Activated CD8-positive, alpha-beta memory T cell treated with anti-CD3 and anti-CD28 coated beads, Interleukin-2, amount 50 U/mL, for 24 hours (primary cell): Measurements from ENCODE around the gene MORC3.
"Not testable (repeated sequence)": the region's sequence is repeated elsewhere in the genome, so short reads cannot be mapped to it uniquely, and the experiment has no call there.

Experiments
- DNase-seq: peaks from one replicate; pipeline ENCODE4 v3.0.0-alpha.2; 2020; ENCODE audit errors: extremely low read depth

Gene MORC3

DNA sequence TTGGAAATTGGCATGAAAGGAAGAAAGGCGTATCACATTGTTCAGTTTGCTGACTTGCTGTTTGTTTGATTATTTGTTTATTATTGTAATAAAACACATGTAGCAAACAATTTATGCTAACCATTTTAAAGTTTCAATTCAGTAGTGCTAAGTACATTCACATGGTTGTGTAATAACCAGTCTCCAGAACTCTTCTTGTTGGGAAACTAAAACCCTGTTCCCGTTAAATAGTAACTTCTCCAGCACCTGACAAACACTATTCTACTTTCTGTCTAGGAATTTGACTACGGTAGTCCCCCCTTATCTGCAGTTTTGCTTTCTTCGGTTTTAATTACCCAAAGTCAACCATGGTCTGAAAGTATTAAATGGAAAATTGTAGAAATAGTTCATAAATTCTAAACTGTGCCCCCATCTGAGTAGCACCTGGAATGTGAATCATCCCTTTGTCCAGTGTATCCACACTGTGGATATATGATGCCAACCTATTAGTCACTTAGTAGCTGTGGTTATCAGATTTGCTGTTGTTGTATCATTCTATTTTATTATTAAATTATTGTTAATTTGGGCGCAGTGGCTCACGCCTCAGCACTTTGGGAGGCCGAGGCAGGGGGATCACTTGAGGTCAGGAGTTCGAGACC is 5.5 kb downstream of the MORC3 start:
- no peak for DNase-seq

DNA sequence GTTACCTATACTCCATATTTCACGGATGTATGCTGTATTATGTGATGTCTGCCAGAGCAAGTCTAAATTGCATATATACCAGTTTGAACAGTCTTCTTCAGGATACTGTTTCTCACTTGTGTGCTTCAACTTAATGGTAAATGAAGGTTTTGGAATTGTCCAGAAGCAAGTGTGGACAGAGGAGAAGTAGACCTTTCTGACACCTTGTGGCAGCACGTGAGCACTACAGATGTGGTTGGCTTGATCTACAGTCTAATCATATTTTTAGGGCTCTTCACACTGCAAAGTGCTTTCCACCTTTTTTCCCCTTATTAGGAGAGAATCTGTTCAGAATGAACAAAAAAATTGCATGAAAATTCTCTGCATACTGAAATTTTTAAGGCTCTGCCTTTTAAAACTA is 10.9 kb downstream of the MORC3 start:
- DNase-seq = no peak

DNA sequence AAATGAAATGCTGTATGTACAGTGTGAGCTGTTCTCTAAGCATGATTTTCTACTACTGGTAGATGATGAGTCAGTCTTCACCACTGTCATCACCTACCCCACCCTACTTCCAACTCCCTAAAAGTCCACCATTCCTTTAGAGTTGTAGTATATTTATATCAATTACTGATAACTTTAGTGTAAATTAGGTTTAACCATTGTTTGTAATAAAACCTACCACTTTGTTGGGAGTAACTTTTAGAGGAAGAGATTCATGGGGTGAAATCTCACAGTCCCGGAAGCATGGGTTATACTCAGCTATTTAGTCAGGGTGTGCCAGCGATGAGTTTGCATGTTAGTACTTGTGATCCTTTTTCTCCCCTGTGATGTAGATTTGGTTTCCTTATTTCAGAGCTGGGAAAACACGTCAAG is 17.1 kb downstream of the MORC3 start:
- DNase-seq = no peak

DNA sequence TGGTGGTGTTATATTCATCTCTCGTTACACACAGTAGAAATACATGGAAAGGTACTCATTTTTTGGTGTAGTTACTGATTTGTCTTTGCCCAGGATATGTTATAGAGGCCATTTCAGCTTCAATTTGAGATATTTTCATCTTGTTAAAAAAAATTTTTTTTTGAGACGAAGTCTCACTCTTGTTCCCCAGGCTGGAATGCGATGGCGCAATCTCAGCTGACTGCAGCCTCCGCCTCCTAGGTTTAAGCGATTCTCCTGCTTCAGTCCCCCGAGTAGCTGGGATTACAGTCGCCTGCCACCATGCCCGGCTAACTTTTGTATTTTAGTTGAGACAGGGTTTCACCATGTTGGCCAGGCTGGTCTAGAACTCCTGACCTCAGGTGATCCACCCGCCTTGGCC is 19.0 kb downstream of the MORC3 start:
- no peak for DNase-seq

DNA sequence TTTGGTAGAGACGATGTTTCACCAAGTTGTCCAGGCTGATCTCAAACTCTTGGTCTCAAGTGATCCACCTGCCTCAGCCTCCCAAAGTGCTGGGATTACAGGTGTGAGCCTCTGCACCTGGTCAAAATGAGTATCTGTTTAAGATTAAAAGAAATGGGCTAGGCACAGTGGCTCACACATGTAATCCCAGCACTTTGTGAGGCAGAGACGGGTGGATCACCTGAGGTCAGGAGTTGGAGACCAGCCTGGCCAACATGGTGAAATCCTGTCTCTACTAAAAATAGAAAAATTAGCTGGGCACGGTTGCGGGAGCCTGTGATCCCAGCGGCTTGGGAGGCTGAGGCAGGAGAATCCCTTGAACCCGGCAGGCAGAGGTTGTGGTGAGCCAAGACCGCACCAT is 22.6 kb downstream of the MORC3 start:
- not testable (repeated sequence) for DNase-seq

DNA sequence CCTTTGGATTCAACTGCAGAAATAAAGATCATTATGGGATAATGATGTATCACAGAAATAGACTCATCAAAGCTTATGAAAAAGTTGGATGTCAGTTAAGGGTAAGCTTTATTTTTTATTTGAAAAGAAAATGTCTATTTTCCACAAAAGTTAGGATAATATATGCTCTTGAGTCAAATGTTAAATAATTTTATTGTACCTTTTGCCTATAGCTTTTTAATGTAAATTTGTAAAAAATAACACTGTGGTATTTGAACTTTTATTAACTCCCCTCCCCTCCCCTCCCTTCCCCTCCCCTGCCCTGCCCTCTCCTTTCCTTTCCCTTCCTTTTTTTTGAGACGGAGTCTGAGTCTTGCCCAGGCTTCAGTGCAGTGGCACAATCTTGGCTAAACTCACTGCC is 24.9 kb downstream of the MORC3 start:
- DNase-seq = no peak

DNA sequence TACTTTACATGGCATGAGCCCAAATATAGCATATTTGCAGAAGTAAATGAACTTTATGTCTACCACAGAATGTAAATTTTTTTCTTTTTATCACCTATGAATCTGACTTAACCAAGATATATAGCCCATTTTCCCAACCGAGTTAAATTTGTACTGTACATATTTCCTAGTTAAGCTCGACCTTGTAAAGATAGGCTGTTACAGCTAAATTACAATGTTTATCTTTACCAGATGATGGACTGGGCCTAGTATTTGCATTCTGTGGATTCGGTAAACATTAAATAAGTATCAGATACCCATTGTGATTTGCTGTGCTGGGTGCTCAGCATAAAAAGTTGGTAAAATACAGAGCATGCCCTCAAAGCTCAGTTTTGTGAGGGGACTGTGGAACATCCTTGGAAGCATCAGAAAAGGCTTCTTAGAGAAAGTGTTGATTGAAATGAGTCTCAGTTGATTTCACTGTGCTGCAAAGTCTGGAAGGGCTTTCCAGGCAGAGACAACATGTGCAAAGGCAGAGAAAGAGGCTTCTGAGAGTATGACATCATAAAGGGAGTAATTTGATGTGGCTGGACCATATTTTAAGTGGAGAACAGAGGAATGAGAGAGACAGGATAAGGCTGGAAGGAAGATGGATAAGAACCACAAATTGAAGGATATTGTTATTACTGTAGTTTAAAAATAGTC is 27.4 kb downstream of the MORC3 start:
- DNase-seq = no peak

DNA sequence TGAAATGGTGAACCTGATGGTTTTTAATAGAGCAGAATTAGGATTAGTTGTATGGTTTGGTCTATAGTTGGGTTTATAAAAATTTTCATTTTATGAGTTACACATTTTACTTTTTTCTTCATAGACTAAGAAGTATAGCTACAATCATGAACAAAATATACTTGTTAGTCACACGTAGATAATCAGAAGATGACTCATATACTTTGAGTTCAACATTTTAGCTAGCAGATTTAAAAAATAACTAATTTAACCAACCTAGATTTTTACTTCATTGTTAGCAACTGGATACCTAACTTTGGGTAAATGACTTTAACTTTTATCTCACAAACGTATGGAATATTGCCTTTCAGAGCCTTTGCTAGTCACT is 27.9 kb downstream of the MORC3 start:
- no peak for DNase-seq

DNA sequence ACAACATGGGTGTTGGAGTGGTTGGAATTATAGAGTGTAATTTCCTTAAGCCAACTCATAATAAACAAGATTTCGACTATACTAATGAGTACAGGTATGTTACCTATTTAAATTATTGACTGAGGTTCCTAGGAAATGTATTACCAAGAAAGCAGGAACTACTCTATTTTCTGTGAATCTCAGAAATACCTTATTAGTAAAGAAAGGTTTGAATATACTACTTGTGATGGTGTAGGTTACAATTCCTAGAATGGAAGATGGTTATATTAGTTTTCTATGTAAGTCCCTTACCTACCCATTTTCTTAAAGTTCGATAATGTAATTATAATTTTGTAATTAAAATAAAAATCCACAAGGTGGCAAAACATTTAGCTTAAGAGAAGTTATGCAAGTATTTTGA is 29.3 kb downstream of the MORC3 start:
- no peak for DNase-seq

DNA sequence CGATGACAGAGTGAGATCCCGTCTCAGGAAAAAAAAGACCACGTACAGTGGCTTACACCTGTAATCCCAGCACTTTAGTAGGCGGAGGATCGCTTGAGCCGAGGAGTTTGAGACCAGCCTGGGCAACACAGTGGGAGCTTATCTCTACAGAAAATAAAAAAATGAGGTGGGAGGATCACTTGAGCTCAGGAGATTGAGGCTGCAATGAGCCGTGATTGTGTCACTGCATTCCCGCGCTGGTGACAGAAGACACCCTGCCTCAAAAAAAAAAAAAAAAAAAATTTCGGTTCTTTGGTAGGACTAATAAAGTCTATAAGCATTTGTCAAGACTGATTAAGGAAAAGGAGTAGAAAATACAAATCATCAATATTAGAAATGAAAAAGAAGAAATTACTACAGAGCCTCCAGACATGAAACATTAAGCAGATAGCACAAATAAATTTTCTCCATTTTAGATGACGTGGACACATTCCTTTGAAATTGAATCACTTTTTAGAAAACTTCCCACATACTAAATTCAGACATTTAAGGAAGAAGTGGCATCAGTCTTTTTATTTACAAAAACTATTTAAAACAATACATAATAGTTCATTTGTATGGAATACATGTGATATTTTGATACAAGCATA is 30.4 kb downstream of the MORC3 start:
- DNase-seq = no peak

DNA sequence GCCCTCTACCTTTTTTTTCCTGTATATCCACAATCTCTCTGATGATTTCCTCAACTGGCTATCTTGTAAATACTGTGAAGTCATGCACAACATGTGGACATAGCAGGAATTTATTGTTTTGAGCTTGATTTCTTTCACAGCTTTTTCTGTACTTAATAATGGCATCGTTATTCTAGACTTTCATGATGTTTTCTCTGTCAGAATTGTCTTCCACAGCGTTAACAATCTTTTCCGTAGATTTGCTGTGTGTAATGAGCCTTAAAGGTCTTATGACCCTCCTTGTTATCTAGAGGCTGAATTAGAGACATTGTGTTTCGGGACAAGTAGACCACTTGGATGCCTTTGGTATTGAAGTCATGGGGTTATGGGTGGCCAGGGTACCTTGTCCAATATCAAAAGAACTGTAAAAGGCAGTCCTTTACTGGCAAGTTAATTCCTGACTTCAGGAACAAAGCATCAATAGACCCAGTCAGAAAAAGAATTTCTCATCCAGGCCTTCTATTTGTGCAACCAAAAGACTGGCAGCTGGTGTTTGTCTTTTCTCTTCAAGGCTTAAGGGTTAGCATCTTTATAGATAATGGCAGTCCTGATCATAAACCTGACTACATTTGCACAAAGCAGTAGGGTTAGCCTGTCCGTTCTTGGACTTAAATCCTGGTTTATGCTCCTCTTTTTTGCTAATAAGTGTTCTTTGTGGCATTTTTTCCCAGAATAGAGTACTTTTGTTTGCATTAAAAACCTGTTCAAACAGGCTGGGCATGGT is 35.1 kb downstream of the MORC3 start:
- no peak for DNase-seq

DNA sequence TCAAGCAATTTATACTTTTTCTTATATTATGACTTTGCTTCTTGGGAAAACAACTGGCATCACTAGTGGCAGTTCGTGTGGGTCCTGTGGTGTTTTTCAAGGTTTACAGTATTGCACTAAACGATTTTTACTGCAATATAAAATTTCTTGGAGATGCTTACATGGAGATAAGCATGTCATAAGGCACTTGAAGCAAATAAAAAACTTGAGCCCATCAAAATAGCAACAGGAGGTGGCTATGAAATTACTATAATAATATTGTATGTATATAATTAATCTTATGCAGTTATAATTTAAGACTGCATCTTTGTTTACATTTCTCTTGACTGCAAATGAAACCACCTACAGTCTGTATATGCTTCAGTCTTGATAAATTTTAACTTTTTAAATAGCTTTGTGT is 35.9 kb downstream of the MORC3 start:
- DNase-seq = no peak

DNA sequence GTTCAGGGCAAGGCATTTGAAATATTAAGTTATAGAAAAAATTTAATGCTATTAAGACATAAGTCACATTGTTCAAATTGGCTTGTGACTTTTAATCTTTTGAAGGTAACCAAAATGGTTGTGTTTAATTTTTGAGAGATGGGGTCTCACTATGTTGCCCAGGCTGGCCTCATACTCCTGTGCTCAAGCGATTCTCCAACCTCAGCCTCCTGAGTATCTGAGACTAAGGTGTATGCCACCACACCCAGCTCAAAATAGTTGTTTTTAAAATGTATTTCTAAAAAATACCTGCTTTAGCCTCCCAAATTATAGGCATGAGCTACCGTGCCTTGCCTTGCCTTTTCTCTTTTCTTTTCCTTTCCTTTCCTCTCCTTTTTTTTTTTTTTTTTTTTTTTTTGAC is 39.2 kb downstream of the MORC3 start:
- no peak for DNase-seq

DNA sequence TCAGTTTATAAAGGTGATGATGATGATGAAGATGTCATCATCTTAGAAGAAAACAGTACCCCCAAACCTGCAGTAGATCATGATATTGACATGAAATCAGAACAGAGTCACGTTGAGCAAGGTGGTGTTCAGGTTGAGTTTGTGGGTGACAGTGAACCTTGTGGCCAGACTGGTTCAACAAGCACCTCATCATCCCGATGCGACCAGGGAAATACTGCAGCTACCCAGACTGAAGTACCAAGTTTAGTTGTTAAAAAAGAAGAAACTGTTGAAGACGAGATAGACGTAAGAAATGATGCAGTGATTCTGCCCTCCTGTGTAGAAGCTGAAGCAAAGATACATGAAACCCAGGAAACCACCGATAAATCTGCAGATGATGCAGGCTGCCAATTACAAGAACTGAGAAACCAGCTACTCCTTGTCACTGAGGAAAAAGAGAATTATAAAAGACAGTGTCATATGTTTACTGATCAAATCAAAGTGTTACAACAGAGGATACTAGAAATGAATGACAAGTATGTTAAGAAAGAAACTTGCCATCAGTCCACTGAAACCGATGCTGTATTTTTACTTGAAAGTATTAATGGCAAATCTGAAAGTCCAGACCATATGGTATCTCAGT is 49.2 kb downstream of the MORC3 start:
- DNase-seq = no peak

DNA sequence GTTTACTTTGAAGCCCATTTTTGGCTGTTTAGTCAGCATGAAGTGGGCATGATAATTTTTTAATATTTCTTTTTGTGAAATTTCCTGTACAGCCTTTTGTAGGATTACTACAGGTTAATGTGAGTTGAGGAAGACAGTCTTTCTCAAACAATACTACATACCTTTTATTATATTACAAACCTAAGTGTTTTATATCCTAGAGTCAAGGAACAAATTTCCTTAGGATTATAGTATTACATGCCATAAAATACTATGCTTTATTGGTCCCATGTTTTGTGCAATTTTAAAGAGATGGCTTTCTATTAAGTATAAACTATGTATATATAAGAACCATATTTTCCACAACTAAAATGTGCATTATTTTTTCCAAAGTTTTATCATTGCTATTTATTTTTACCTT is 56.0 kb downstream of the MORC3 start:
- no peak for DNase-seq

DNA sequence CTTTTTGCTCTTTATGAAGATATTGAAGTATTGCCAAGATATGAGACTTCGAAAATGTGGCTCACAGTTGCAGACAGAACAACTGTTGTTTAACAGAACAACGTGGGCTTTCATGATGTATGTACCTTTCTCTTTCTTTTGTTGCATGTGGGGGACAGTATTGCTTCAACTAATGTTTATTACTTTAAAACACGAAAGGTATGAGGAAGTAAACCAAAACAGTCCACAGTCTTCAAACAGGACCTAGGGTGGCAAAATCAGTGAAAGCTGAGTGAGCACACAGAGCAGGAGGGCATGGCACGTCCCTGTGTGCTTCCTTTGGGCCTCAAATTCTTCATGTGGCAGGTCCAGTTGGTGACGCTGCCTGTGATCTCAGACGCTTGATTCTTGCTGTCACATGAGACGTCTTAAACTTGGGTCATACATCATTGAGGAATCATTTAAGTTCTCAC is 57.4 kb downstream of the MORC3 start:
- no peak for DNase-seq

DNA sequence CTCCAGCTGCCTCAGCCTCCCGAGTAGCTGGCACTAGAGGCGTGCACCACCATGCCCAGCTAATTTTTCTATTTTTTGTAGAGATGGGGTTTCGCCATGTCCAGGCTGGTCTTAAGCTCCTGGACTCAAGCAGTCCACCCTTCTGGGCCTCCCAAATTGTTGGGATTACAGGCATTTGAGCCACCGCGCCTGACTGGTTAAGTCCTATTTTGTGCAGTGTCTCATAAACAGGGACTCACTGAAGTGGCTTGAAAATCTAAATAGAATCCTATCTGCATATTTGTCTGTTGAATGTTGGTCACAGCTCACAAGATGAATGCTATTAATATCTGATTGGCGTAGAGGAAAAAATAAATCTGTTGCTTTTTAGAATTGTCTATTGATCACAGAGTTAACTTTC is 59.3 kb downstream of the MORC3 start:
- no peak for DNase-seq

DNA sequence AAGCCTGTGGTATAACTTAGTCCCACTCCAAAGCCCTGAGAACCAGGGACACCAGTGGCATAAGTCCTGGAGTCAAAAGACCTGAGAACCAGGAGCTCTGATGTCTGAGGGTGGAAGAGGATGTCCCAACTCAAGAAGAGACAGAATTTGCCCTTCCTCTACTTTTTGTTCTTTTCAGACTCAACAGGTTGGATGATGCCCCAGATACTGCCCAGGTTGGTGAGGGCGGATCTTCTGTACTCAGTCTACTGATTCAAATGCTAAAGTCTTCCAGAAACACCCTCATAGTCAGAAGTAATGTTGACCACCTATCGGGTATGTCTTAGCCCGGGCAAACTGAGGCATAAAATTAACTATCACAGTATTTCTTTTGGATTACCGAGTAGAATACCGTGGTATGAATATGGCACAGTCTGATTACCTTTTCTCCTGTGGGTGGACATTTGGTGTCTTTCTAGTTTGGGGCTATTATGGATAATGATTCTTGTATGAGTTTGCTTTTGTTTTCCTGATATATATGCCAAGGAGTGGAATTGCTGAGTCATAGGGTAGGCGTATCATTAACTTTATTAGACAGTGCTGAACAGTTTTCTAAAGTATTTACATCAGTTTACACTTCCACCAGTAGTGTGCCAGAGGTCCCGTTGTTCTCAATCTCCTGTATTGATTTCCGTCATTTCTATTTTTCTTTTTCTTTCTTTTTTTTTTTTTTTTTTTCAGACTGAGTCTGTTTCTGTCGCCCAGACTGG is 62.0 kb downstream of the MORC3 start:
- no peak for DNase-seq

DNA sequence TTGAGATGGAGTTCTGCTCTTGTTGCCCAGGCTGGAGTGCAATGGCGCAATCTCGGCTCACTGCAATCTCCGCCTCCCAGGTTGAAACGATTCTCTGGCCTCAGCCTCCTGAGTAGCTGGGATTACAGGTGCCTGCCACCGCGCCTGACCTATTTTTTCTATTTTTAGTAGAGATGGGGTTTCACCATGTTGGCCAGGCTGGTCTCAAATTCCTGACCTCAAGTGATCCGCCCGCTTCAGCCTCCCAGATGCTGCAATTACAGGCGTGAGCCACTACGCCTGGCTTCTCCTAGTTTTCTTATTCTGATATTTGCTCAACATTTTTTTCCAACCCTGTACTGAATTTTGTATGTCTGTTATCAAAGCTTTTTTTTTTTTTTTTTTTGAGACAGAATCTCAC is 62.7 kb downstream of the MORC3 start:
- not testable (repeated sequence) for DNase-seq

DNA sequence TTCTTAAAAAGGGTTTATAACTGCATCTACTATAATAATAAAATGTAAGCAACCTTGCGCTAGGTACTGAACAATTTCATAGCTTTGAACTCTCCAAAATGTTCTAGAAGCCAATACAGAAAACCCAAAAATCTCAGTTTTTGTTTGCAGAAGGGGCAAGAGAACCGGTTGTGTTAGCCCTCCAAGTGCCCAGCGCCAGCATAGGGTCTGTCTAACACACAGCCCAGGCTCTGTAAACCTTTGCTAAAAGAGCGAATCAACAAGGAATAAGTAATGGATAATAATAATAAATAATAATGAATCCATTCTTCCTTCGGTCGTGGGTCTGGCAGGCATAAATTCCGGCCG is 64.9 kb downstream of the MORC3 start:
- no peak for DNase-seq

DNA sequence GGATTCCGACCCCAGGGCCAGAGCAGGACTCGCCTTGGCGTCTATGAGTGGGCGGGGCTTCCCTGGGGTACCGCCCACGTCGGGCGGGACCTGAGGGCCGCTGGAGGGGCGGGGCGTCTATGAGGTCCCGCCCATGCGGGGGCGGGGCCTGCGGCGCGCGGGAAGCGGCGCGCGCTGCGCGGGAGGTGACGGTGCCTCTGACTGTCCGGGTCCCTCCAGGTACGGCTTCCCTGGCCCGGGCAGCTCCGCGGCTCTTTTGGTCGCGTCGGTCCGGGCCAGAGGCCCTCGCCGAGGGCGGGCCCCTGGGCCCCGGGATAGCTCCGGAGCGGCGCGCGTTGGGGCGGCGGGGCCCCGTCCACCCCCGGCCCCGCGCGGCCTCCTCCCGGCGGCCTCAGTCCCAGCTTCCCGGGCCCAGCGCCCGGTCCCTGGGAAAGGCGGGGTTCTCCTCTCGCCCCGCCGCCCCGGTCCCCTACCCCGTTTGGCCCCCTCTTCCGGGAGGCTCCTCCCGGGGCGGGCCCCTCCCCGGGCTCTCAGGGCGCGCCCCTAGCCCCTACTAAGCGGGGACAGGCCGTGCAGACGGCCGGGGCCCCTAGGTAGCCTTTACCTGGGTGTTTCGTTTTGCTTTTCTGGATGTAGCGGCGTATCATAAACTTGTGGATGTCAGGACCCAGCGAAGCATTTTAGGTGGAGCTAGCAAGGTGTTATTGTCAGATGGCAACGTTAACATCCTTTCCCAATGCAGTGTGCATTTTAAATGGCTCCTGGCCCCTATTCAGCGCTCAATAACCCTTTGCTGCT is 65.4 kb downstream of the MORC3 start, which contains the start of gene CHAF1B:
Gene CHAF1B, plus strand, starts transcription at position 160 of the 798 bp plus-strand sequence. CDS start 745 bp downstream, outside the sequence.
- peak; percentile 39 for DNase-seq
